Motor neuron (in vitro differentiated cells): ENCODE data around the gene AHNAK2. TPM values are rescaled to one million over a fixed set of nuclear protein-coding genes. Genes with fewer than 3 reads are reported as not detected.

ENCODE experiments used
- ATAC-seq, 8 experiments: fragments of 200-7000 bp; cut with Tn5 transposase; replicated peaks in 6 of 8; 2 replicates each; pipeline ENCODE4 v1.8.0; 2021; ENCODE audit warnings: mild to moderate bottlenecking in 8 of 8, moderate library complexity in 8 of 8
- H3K27ac ChIP-seq, 2 donors: fragments of 250-450 bp; sonication (Bioruptor Pico); 2 replicates each; pipeline ENCODE4 v1.9.0; 2021; ENCODE audit warnings: antibody characterized with exemption in 2 of 2, mild to moderate bottlenecking in 2 of 2, moderate library complexity in 1 of 2
- H3K4me1 ChIP-seq, 2 donors: fragments of 250-450 bp; sonication (Bioruptor Pico); replicated peaks in 1 of 2; 2 replicates each; pipeline ENCODE4 v1.6.1; 2021; ENCODE audit warnings: antibody characterized with exemption in 2 of 2, mild to moderate bottlenecking in 2 of 2, moderate library complexity in 1 of 2
- H3K4me3 ChIP-seq, 5 donors: fragments of 250-450 bp; sonication (Bioruptor Pico); 2 replicates each; pipeline ENCODE4 v1.9.0; 2021; ENCODE audit warnings: antibody characterized with exemption in 5 of 5, mild to moderate bottlenecking in 5 of 5, moderate library complexity in 4 of 5
- WGBS, 10 experiments: fragments of 450-650 bp; shearing (Covaris generic); methylation state at CpG; one replicate each; pipeline ENCODE4 v1.0.0; 2022; 5-methylcytosine and 5-hydroxymethylcytosine counted together
- in situ Hi-C, 9 experiments: fragments of 400-800 bp; cut with MboI; loops; one replicate each; pipeline ENCODE4 v1.15.0; 2021; ENCODE audit warnings: low sequenced_read_pairs in 9 of 9, low pct_unique_long_range_greater_than_20kb in 2 of 9; ENCODE audit not compliant: unreplicated experiment in 9 of 9
- total RNA-seq, 8 experiments: library from RNA; unstranded; fragments of 300-600 nt; gene quantifications; 2 replicates each; pipeline versions ENCODE4 v1.2.3 to v1.2.4, GENCODE V29; 2022

The AHNAK2 gene
- total RNA-seq, 8 experiments from 2014 or later, result 1.1 to 34.2 (median 1.5) TPM

DNA sequence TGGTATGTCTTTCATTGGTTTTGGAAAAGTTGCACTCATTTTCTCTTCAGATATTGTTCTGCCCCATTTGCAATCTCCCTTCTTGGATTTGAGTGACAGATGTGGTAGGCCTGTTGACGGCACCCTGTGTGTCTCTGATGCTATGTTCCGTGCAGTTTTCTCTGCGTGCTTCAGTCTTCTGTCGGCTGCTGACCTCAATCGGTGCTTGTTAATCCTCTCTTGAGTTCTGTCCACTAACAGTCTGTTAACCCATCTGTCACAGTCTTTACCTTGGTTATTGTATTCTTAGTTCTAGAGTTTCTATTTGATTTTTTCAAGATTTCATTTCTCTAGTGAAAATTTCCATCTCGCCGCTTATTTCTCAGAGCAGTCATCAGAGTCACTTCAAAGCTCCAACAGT is 74.2 kb downstream of the AHNAK2 start:
- no peak overlapping the region for H3K27ac ChIP-seq
- H3K4me3 ChIP-seq, result no peak overlapping the region
- ATAC-seq, result no peak
- 62 to 97% (median 88%) methylated on average over 2 to 7 of the region's 7 CpGs; no CpG with 5 or more reads in 1 of the 10 experiments for WGBS, 10 experiments
- in situ Hi-C loops, result loop anchor here in 1 of 9 experiments (25.0 kb wide), 1 partner anchor 133 kb away; no protein-coding TSS in a partner anchor
- H3K4me1 ChIP-seq, result no peaks in the 10 kb centered on the region

DNA sequence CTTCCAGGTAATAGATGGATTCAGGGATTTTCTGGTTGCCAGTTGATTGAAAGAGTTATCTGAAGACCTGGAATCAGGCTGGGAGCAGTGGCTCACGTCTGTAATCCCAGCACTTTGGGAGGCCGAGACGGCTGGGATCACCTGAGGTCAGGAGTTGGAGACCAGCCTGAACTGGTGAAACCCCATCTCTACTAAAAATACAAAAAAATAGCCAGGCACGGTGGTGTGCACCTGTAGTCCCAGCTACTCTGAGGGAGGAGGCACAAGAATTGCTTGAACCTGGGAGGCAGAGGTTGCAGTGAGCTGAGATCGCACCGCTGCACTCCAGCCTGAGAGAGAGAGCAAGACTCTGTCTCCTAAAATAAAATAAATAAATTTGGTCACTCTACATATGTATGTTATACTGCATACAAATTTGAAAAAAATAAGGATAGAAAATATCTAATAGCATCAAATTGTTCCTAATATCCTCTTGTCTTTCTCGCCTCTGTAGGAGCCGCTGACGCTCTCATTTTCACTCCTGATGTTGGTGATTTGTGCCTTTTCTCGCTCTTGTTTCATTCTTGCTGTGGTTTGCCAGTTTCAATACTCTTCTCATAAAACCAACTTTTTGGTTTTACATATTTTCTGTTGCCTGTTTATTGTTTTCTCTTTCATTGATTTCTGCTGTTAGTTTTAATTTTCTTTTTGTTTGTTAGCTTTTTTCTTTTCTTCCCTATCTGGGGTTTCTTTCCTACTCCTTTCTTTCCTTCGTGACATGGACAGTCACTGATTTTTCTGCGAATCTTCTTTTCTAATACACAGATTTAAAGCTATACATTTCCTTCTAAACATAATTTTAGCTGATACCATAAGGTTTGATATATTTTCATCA is 77.3 kb downstream of the AHNAK2 start:
- no peak for ATAC-seq
- WGBS, 10 experiments, result 59 to 88% (median 79%) methylated on average over 6 to 10 of the region's 12 CpGs
- in situ Hi-C loops, result loop anchor here in 1 of 9 experiments (25.0 kb wide), 1 partner anchor 136 kb away; no protein-coding TSS in a partner anchor
- Histone ChIP-seq H3K4me1 (no peaks in the 10 kb centered on the region), H3K4me3 (no peak overlapping the region), H3K27ac (no peak overlapping the region)

- 33 to 83% (median 49%) methylated on average over 1 to 2 of the region's 2 CpGs; no CpG with 5 or more reads in 3 of the 10 experiments for WGBS, 10 experiments
Measured at GRCh38 chr14:104899781-104900180, 78.4 kb downstream of the AHNAK2 start.

DNA sequence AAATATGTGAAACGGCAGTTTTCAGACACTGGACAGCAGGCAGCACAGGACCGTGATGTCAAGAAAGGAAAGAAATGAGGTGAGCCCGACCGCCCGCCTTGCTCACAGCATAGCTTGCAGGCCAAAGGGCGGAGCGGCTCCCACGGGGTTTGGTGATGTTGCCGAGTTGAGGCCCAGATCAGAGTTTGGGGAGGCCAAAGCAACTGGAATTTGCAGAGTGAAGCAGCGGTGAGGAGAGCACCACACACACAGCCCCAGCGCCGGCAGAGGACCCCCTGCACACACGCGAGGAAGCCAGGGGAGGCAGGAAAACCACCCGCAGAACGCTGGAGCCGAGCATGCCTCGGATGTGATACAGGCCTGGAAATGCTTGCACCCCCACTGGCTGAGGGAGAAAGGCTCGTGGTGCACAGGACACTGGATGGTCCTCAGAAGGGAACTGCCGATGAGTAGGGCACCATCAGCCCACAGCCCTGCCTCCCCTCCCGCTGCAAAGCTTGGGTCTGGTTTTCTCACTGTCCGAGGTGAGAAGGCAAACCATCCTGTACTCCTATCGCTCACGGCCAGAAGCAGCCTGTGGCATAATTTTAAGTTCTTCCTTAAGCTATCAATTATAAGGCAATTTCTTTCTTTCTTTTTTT is 79.2 kb downstream of the AHNAK2 start:
- no peak overlapping the region for H3K4me3 ChIP-seq
- H3K4me1 ChIP-seq, result no peaks in the 10 kb centered on the region
- in situ Hi-C loops, result no loop called here
- ATAC-seq, result no peak
- no peak overlapping the region for H3K27ac ChIP-seq
- 20 to 100% (median 74%) methylated on average over 4 to 16 of the region's 24 CpGs for WGBS, 10 experiments

More at GRCh38 chr14:104899781-104900180, 78.4 kb downstream of the AHNAK2 start:
- H3K4me1 ChIP-seq, result no peaks in the 10 kb centered on the region
- H3K27ac ChIP-seq, result no peak overlapping the region
- in situ Hi-C loops, result loop anchor here in 1 of 9 experiments (25.0 kb wide), 1 partner anchor 138 kb away; no protein-coding TSS in a partner anchor
- no peak for ATAC-seq
- H3K4me3 ChIP-seq, result no peak overlapping the region

DNA sequence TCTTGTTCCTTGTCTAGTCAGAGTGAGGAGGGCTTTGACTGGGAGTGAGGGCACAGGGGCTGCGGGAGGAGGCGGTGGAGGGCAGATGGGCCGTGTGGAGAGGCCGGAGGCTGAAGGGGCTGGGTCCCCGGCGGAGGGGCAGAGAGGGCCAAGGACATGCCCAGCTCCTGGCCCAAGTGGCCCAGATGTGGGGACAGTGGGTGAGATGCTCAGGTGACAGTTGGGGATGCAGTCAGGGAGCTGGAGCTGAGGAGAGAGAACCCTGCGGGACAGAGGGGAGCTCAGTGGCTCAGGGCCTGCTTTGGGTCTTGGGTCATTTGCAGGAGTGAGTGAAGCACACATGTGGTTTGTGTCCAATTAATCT is 80.0 kb downstream of the AHNAK2 start:
- 90 to 100% (median 100%) methylated on average over 1 to 2 of the region's 7 CpGs; no CpG with 5 or more reads in 6 of the 10 experiments for WGBS, 10 experiments
- no peak overlapping the region for H3K27ac ChIP-seq
- H3K4me3 ChIP-seq, result no peak overlapping the region
- ATAC-seq, result no peak
- in situ Hi-C loops, result no loop called here
- no peaks in the 10 kb centered on the region for H3K4me1 ChIP-seq

GRCh38 chr14:104897330-104898194 is 80.6 kb downstream of the AHNAK2 start:
- no peak for ATAC-seq
- WGBS, 10 experiments, result 80 to 100% (median 95%) methylated on average over 1 to 13 of the region's 37 CpGs; no CpG with 5 or more reads in 7 of the 10 experiments
- in situ Hi-C loops, result no loop called here
- no peak overlapping the region for H3K27ac ChIP-seq
- no peaks in the 10 kb centered on the region for H3K4me1 ChIP-seq
- H3K4me3 ChIP-seq, result no peak overlapping the region

GRCh38 chr14:104895786-104896661 is 82.2 kb downstream of the AHNAK2 start:
- Histone ChIP-seq H3K4me1 (no peaks in the 10 kb centered on the region), H3K27ac (no peak overlapping the region), H3K4me3 (no peak overlapping the region)
- 7 to 100% (median 68%) methylated on average over 1 to 4 of the region's 34 CpGs; no CpG with 5 or more reads in 4 of the 10 experiments for WGBS, 10 experiments
- in situ Hi-C loops, result no loop called here
- peak in 2 of 8 experiments; percentile 5 to 7 for ATAC-seq

- H3K4me3 ChIP-seq, result no peak overlapping the region
- no peak for ATAC-seq
- no peaks in the 10 kb centered on the region for H3K4me1 ChIP-seq
- in situ Hi-C loops, result no loop called here
- WGBS, 10 experiments, result 100% methylated on average over 3 of the region's 9 CpGs; no CpG with 5 or more reads in 9 of the 10 experiments
- no peak overlapping the region for H3K27ac ChIP-seq
Measured at GRCh38 chr14:104895207-104895785, 82.9 kb downstream of the AHNAK2 start.

- Histone ChIP-seq H3K4me1 (no peaks in the 10 kb centered on the region), H3K4me3 (no peak overlapping the region), H3K27ac (no peak overlapping the region)
- in situ Hi-C loops, result no loop called here
- WGBS, 10 experiments, result 80% methylated on average over 1 of the region's 30 CpGs; no CpG with 5 or more reads in 9 of the 10 experiments
- ATAC-seq, result peak in 3 of 8 experiments; percentile 16 to 32 (median 28)
Measured at GRCh38 chr14:104894331-104895206, 83.6 kb downstream of the AHNAK2 start.

DNA sequence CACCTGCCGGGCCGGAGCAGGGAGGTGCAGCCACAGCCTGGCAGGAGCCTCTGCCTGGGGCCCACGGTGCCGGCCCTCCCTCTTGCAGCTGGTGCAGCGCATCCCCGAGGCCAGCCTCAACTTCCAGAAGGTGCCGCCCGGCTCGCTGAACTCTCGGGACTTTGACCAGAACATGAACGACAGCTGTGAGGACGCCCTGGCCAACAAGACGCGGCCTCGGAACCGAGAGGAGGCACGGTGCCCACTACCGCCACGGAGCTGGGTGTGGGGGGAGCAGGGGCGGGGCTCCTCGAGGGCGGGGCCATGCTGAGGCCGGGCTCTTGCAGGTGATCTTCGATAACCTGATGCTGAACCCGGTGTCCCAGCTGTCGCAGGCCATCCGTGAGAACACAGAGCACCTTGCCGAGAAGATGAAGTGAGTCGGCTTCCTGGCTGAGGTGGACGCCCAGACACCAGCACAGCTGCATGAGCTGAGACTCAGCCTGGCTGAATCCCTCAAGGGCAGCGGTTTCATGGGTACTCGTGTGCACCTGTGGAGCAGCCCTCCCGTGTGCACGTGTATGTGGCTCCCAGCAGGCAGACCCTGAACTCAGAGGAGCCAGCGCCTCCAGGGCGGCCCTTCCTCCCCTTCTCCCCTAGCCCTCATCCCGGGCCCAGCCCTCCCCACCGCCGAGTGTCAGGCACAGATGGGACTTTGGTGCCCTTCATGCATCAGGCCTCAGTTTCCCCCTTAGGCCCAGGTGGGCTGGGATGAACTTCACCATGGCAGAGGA is 84.6 kb downstream of the AHNAK2 start:
- no peak overlapping the region for H3K27ac ChIP-seq
- WGBS, 10 experiments, result 93 to 100% methylated on average over 2 to 3 of the region's 39 CpGs; no CpG with 5 or more reads in 8 of the 10 experiments
- H3K4me1 ChIP-seq, result no peaks in the 10 kb centered on the region
- H3K4me3 ChIP-seq, result no peak overlapping the region
- no peak for ATAC-seq
- in situ Hi-C loops, result no loop called here
